GM12878 (cell line): Measurements from ENCODE around the gene TMC5.

Experiments
- BHLHE40 ChIP-seq, 2 experiments: fragments of 450-650 bp in 1 of 2; IDR thresholded peaks; 2 replicates each; pipeline ENCODE4 v1.6.1; 2011 to 2017; ENCODE audit warnings: low read depth in 2 of 2, borderline replicate concordance in 1 of 2, improper control_type of control experiment in 1 of 2, low read length in 1 of 2, mild to moderate bottlenecking in 1 of 2
- CREB1 ChIP-seq: IDR thresholded peaks from 2 replicates; pipeline ENCODE4 v1.6.1; 2012; ENCODE audit warnings: low read depth, mild to moderate bottlenecking, inconsistent platforms
- CTCF ChIP-seq, 3 experiments: IDR thresholded peaks in 2 of 3; conservative IDR thresholded peaks in 1 of 3; 2 replicates each; pipeline ENCODE4 v1.5.1; 2011; ENCODE audit warnings: low read depth in 3 of 3, low read length in 3 of 3, mild to moderate bottlenecking in 3 of 3, control low read depth in 2 of 3, moderate library complexity in 2 of 3, inconsistent platforms in 1 of 3, mixed read lengths in 1 of 3; ENCODE audit not compliant: control insufficient read depth in 2 of 3, insufficient read depth in 1 of 3; ENCODE audit errors: extremely low read depth in 1 of 3
- GABPA ChIP-seq: IDR thresholded peaks from 2 replicates; pipeline ENCODE4 v1.6.1; 2014; ENCODE audit warnings: antibody characterized with exemption, low read depth, mild to moderate bottlenecking, inconsistent platforms
- IKZF1 ChIP-seq: fragments of 450-650 bp; conservative IDR thresholded peaks from 2 replicates; pipeline ENCODE4 v1.6.1; 2017; ENCODE audit warnings: antibody characterized with exemption, mild to moderate bottlenecking
- IRF3 ChIP-seq: fragments of 450-650 bp; IDR thresholded peaks from 2 replicates; pipeline ENCODE4 v1.6.1; 2014; ENCODE audit warnings: mild to moderate bottlenecking
- MAX ChIP-seq: IDR thresholded peaks from 2 replicates; pipeline ENCODE4 v1.6.1; 2012; ENCODE audit warnings: low read depth, low read length, improper control_type of control experiment
- SP1 ChIP-seq: IDR thresholded peaks from one replicate; pipeline ENCODE4 v1.6.1; 2011; ENCODE audit warnings: low read depth, low read length
- TAF1 ChIP-seq: IDR thresholded peaks from 2 replicates; pipeline ENCODE4 v1.6.1; 2011; ENCODE audit warnings: mild to moderate bottlenecking, low read depth, low read length, borderline replicate concordance
- TBL1XR1 ChIP-seq: IDR thresholded peaks from 2 replicates; pipeline ENCODE4 v1.6.1; 2012; ENCODE audit warnings: low read depth, low read length, improper control_type of control experiment
- TCF12 ChIP-seq: IDR thresholded peaks from 2 replicates; pipeline ENCODE4 v1.6.1; 2011; ENCODE audit warnings: low read depth, mild to moderate bottlenecking, low read length
- TCF3 ChIP-seq: IDR thresholded peaks from 2 replicates; pipeline ENCODE4 v1.6.1; 2012; ENCODE audit warnings: low read depth, mild to moderate bottlenecking, low read length, borderline replicate concordance; ENCODE audit not compliant: insufficient read depth

- TF ChIP-seq CTCF (IDR thresholded peaks at IDR 0.05 in 2 of 3, conservative IDR thresholded peaks at IDR 0.05 in 1 of 3; ENCODE audit: control insufficient read depth in 2 of 3, extremely low read depth in 1 of 3, insufficient read depth in 1 of 3, low read depth in 3 of 3, low read length in 3 of 3) = no peak
- no peak for TF ChIP-seq GABPA
- no peak for TF ChIP-seq IRF3
- TF ChIP-seq CREB1 = no peak
- TF ChIP-seq TCF3 = no peak
- TF ChIP-seq SP1 = no peak
- TF ChIP-seq BHLHE40 (IDR thresholded peaks at IDR 0.05; ENCODE audit: borderline replicate concordance in 1 of 2, low read depth in 2 of 2, low read length in 1 of 2) = no peak
- no peak for TF ChIP-seq TBL1XR1
- no peak for TF ChIP-seq IKZF1
- TF ChIP-seq TCF12 = no peak
- no peak for TF ChIP-seq MAX
- no peak for TF ChIP-seq TAF1
These were observed 41.2 kb downstream of the TMC5 start for GRCh38 chr16:19458722-19459379.
